Liver (tissue), 3 donors: Measurements from ENCODE around the gene CCDC68.

Experiments used
- RXRA ChIP-seq, 2 donors: IDR thresholded peaks; 2 replicates each; pipeline ENCODE4 v1.6.1; 2017 to 2018; ENCODE audit warnings: antibody characterized with exemption in 2 of 2, mild to moderate bottlenecking in 1 of 2
- TAF1 ChIP-seq: conservative IDR thresholded peaks from 2 replicates; pipeline ENCODE4 v1.6.1; 2016; ENCODE audit warnings: antibody characterized with exemption, mild to moderate bottlenecking
- YY1 ChIP-seq: IDR thresholded peaks from 2 replicates; pipeline ENCODE4 v1.6.1; 2016; ENCODE audit warnings: antibody characterized with exemption, mild to moderate bottlenecking
- TF ChIP-seq, protein P1 (sequence below): IDR thresholded peaks from 2 replicates; pipeline ENCODE4 v1.6.1; 2016; ENCODE audit warnings: antibody characterized with exemption, mild to moderate bottlenecking
- TF ChIP-seq, protein P2 (sequence below): fragments of 150-350 bp; IDR thresholded peaks from 2 replicates; pipeline ENCODE4 v1.5.1; 2017; ENCODE audit warnings: improper control_type of control experiment, low read depth, low read length; ENCODE audit not compliant: missing input control
- donor health status: healthy.
- donor health status: healthy.

GRCh38 chr18:55002261-55002660, 43.0 kb upstream of the CCDC68 start:
- TF ChIP-seq RXRA (IDR thresholded peaks at IDR 0.05) (no peak), TAF1 (no peak), YY1 (no peak)
- TF ChIP-seq, protein P1, sequence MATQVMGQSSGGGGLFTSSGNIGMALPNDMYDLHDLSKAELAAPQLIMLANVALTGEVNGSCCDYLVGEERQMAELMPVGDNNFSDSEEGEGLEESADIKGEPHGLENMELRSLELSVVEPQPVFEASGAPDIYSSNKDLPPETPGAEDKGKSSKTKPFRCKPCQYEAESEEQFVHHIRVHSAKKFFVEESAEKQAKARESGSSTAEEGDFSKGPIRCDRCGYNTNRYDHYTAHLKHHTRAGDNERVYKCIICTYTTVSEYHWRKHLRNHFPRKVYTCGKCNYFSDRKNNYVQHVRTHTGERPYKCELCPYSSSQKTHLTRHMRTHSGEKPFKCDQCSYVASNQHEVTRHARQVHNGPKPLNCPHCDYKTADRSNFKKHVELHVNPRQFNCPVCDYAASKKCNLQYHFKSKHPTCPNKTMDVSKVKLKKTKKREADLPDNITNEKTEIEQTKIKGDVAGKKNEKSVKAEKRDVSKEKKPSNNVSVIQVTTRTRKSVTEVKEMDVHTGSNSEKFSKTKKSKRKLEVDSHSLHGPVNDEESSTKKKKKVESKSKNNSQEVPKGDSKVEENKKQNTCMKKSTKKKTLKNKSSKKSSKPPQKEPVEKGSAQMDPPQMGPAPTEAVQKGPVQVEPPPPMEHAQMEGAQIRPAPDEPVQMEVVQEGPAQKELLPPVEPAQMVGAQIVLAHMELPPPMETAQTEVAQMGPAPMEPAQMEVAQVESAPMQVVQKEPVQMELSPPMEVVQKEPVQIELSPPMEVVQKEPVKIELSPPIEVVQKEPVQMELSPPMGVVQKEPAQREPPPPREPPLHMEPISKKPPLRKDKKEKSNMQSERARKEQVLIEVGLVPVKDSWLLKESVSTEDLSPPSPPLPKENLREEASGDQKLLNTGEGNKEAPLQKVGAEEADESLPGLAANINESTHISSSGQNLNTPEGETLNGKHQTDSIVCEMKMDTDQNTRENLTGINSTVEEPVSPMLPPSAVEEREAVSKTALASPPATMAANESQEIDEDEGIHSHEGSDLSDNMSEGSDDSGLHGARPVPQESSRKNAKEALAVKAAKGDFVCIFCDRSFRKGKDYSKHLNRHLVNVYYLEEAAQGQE: no peak
- TF ChIP-seq, protein P2, sequence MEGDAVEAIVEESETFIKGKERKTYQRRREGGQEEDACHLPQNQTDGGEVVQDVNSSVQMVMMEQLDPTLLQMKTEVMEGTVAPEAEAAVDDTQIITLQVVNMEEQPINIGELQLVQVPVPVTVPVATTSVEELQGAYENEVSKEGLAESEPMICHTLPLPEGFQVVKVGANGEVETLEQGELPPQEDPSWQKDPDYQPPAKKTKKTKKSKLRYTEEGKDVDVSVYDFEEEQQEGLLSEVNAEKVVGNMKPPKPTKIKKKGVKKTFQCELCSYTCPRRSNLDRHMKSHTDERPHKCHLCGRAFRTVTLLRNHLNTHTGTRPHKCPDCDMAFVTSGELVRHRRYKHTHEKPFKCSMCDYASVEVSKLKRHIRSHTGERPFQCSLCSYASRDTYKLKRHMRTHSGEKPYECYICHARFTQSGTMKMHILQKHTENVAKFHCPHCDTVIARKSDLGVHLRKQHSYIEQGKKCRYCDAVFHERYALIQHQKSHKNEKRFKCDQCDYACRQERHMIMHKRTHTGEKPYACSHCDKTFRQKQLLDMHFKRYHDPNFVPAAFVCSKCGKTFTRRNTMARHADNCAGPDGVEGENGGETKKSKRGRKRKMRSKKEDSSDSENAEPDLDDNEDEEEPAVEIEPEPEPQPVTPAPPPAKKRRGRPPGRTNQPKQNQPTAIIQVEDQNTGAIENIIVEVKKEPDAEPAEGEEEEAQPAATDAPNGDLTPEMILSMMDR: no peak
